Spleen (tissue), 11 donors: Measurements from ENCODE around the gene SF3B5. TPM values are rescaled to one million over a fixed set of nuclear protein-coding genes. Genes with fewer than 3 reads are reported as not detected.

Experiments
- DNase-seq: peaks from one replicate; pipeline ENCODE4 v3.0.0-alpha.2; 2020
- H3K27ac ChIP-seq, 8 donors: fragments of 200-600 bp; sonication (generic) in 7 of 8; 1 replicate in 4 of 8; 2 replicates in 4 of 8; pipeline versions ENCODE4 v1.5.0 to v1.8.0; 2016 to 2021; ENCODE audit warnings: inconsistent platforms in 4 of 8, mild to moderate bottlenecking in 4 of 8, moderate library complexity in 1 of 8
- H3K27me3 ChIP-seq, 7 donors: fragments of 200-600 bp; sonication (generic) in 6 of 7; replicated peaks in 1 of 7; 1 replicate in 4 of 7; 2 replicates in 3 of 7; pipeline versions ENCODE4 v1.5.0 to v1.8.0; 2016 to 2021; ENCODE audit warnings: inconsistent platforms in 3 of 7, mild to moderate bottlenecking in 1 of 7
- H3K36me3 ChIP-seq, 6 donors: fragments of 200-600 bp; sonication (generic) in 5 of 6; 1 replicate in 4 of 6; 2 replicates in 2 of 6; pipeline versions ENCODE4 v1.5.0 to v1.8.0; 2016 to 2021; ENCODE audit warnings: inconsistent platforms in 2 of 6
- H3K4me1 ChIP-seq, 6 donors: fragments of 200-600 bp; sonication (generic) in 5 of 6; 1 replicate in 3 of 6; 2 replicates in 3 of 6; pipeline versions ENCODE4 v1.5.0 to v1.8.0; 2016 to 2021; ENCODE audit warnings: inconsistent platforms in 3 of 6
- H3K4me3 ChIP-seq, 8 donors: fragments of 200-600 bp; sonication (generic) in 7 of 8; 1 replicate in 4 of 8; 2 replicates in 4 of 8; pipeline versions ENCODE4 v1.5.0 to v1.8.0; 2016 to 2021; ENCODE audit warnings: inconsistent platforms in 4 of 8, mild to moderate bottlenecking in 4 of 8, moderate library complexity in 2 of 8
- H3K9me3 ChIP-seq, 8 donors: fragments of 200-600 bp; sonication (generic) in 7 of 8; 1 replicate in 4 of 8; 2 replicates in 4 of 8; pipeline versions ENCODE4 v1.5.0 to v1.8.0; 2016 to 2021; ENCODE audit warnings: inconsistent platforms in 4 of 8
- POLR2A ChIP-seq, 3 donors: fragments of 450-650 bp; IDR thresholded peaks; one replicate each; pipeline ENCODE4 v1.5.1; 2017; ENCODE audit warnings: antibody characterized with exemption in 3 of 3, mild to moderate bottlenecking in 1 of 3
- POLR2AphosphoS5 ChIP-seq, 3 donors: sonication (generic); formaldehyde crosslinking; IDR thresholded peaks; one replicate each; pipeline ENCODE4 v1.5.1; 2017; ENCODE audit warnings: antibody characterized with exemption in 3 of 3
- WGBS, 5 donors: extraction: QIAGEN DNeasy Blood & Tissue Kit in 3 of 5; methylation state at CpG; one replicate each; pipeline versions ENCODE4 v1.1.5 to v1.1.7; 2013 to 2018; 5-methylcytosine and 5-hydroxymethylcytosine counted together
- intact Hi-C: fragments of 100-400 bp; cut with DNase I; formaldehyde crosslinking; loops from one replicate; pipeline ENCODE4 v1.15.0; 2023; ENCODE audit warnings: low total_unique reads
- polyA plus RNA-seq, 3 donors: library from polyadenylated mRNA; stranded (reverse); fragments of 200-250 nt; gene quantifications; one replicate each; pipeline ENCODE4 v1.2.1, GENCODE V29; 2013
- total RNA-seq, 7 donors: library from RNA; depleted of rRNA in 3 of 7; stranded (reverse); fragments of >200 nt in 3 of 7; fragmentation: NEBNext Ultra II Directional in 4 of 7; extraction: Animal tissue kit (Norgen Biotek cat#: 25700) in 4 of 7; gene quantifications; one replicate each; pipeline versions ENCODE4 v1.1.0 to v1.2.1, GENCODE V29; 2016 to 2021
- TF ChIP-seq, protein P1 (sequence below), 11 experiments: fragments of 200-600 bp in 7 of 11; fragments of 450-650 bp in 4 of 11; sonication (generic) in 4 of 11; IDR thresholded peaks in 8 of 11; conservative IDR thresholded peaks in 3 of 11; 1 replicate in 7 of 11; 2 replicates in 4 of 11; pipeline versions ENCODE4 v1.4.0 to v1.8.0; 2016 to 2021; ENCODE audit warnings: antibody characterized with exemption in 11 of 11, inconsistent platforms in 4 of 11, mild to moderate bottlenecking in 1 of 11
- donor health status: healthy with polysubstance abuse.
- donor health status: DM: no; HTN: no; CAD: no; lungs with moderate emphysema.
- donor health status: DM: no; HTN: no; CAD: no.
- donor health status: Bipolar disorder and iron deficiency.
- donor health status: healthy.
- donor health status: DM: no; HTN: no; CAD: no.
- donor health status: DM: yes; HTN: yes; CAD: no.

SF3B5 gene
- total and polyA plus RNA-seq, 10 donors: 80.1 to 236 (median 127) TPM

DNA sequence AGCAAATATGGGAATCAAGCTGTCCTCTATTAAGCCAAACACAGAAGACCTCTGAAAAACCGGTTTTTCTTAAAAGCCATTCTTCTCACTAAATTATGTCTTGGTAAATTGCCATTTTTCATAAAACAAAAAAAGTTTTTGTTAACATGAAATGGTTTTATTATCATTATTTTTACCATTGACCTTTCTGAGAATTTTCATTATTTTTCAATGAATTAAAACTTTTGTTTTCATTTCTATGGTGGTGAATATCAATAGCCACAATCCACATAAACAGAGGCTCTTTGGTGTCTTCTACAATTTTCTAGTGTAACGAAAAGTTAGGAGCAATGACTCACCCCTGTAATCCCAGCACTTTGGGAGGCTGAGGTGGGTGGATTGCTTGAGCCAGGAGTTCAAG lies 2.1 kb downstream of the SF3B5 start:
- Histone ChIP-seq H3K4me1 (peaks cover 13 to 44% (median 27%) of the 10 kb centered on the region in 6 donors), H3K27me3 (no peaks in the 10 kb centered on the region), H3K27ac (no peak overlapping the region), H3K4me3 (peak overlapping the region in 1 of 8 donors; percentile 92), H3K36me3 (peaks cover 0 to 4% (median 0%) of the 10 kb centered on the region in 6 donors), H3K9me3 (no peaks in the 10 kb centered on the region)
- no peak for TF ChIP-seq POLR2AphosphoS5 (IDR thresholded peaks at IDR 0.05)
- TF ChIP-seq POLR2A (IDR thresholded peaks at IDR 0.05): no peak
- TF ChIP-seq, protein P1, sequence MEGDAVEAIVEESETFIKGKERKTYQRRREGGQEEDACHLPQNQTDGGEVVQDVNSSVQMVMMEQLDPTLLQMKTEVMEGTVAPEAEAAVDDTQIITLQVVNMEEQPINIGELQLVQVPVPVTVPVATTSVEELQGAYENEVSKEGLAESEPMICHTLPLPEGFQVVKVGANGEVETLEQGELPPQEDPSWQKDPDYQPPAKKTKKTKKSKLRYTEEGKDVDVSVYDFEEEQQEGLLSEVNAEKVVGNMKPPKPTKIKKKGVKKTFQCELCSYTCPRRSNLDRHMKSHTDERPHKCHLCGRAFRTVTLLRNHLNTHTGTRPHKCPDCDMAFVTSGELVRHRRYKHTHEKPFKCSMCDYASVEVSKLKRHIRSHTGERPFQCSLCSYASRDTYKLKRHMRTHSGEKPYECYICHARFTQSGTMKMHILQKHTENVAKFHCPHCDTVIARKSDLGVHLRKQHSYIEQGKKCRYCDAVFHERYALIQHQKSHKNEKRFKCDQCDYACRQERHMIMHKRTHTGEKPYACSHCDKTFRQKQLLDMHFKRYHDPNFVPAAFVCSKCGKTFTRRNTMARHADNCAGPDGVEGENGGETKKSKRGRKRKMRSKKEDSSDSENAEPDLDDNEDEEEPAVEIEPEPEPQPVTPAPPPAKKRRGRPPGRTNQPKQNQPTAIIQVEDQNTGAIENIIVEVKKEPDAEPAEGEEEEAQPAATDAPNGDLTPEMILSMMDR (IDR thresholded peaks at IDR 0.05 in 8 of 11, conservative IDR thresholded peaks at IDR 0.05 in 3 of 11): no peak
- 88 to 95% (median 91%) methylated on average over 2 of the region's 2 CpGs for whole genome bisulfite sequencing, 5 donors
- DNase-seq: no peak
- intact Hi-C loops: no loop called here

DNA sequence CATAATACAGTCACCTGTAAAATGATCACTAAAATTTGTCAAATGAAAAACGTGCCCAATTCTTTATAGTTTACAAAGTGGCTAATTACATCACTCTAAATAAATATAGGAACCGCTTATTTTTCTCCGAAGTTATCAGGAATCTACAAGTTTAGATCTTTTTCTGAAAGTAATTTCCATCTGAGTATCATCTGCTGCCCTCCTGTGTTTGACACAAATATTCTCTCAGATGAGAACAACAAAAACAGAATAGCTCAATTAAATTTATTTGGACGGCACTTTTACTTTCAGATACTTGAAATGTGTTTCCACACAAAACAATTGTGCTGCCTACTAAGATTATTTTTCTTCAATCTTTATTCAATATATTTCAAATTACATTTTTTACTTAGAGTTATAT lies 5.0 kb downstream of the SF3B5 start:
- 80 to 93% (median 85%) methylated on average over 4 of the region's 4 CpGs for WGBS, 5 donors
- Histone ChIP-seq H3K9me3 (no peaks in the 10 kb centered on the region), H3K36me3 (peaks cover 0 to 10% (median 3%) of the 10 kb centered on the region in 6 donors), H3K4me1 (peaks cover 11 to 46% (median 26%) of the 10 kb centered on the region in 6 donors), H3K27ac (no peak overlapping the region), H3K4me3 (no peak overlapping the region), H3K27me3 (no peaks in the 10 kb centered on the region)
- intact Hi-C loops: no loop called here
- TF ChIP-seq POLR2AphosphoS5 (IDR thresholded peaks at IDR 0.05) (no peak), POLR2A (IDR thresholded peaks at IDR 0.05) (no peak)
- TF ChIP-seq, protein P1 (IDR thresholded peaks at IDR 0.05 in 8 of 11, conservative IDR thresholded peaks at IDR 0.05 in 3 of 11): no peak
- DNase-seq: no peak

DNA sequence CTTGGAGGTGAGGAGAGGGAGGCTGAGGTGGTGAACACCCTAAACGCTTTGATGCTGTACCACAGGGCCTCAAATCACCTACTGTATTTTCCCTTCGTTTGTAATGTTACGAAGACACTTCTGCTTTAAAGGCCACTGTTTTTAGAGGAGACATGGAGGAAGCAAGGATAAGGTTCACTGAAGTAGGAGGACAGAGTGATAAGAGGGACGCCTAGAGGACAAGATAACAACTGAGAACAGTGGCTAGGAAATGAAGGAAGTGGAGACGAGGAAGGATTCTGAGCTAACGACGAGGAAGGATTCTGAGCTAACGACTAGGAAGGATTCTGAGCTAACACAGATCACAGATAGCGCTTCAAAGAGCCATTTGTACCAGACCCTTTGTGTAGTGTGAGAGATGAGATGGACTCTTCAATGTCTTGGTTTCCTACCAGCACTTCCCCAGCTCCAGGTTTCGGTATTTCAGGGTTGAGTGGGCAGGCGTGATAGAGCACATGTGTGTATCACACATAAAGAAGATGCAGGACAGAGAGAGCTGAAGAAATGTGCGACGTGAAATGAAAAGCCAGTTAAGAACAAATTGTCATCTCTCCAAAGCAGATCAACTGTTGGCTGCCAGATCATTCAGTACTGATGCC lies 7.5 kb downstream of the SF3B5 start:
- Histone ChIP-seq H3K4me1 (peaks cover 0 to 23% (median 5%) of the 10 kb centered on the region in 6 donors), H3K4me3 (no peak overlapping the region), H3K27ac (no peak overlapping the region), H3K9me3 (no peaks in the 10 kb centered on the region), H3K27me3 (no peaks in the 10 kb centered on the region), H3K36me3 (peaks cover 0 to 16% (median 4%) of the 10 kb centered on the region in 6 donors)
- intact Hi-C loops: no loop called here
- TF ChIP-seq, protein P1 (IDR thresholded peaks at IDR 0.05 in 8 of 11, conservative IDR thresholded peaks at IDR 0.05 in 3 of 11): peak in 1 of 11 experiments; percentile 18
- no peak for TF ChIP-seq POLR2AphosphoS5 (IDR thresholded peaks at IDR 0.05)
- DNase-seq: no peak
- WGBS, 5 donors: 69 to 81% (median 80%) methylated on average over 13 of the region's 13 CpGs

DNA sequence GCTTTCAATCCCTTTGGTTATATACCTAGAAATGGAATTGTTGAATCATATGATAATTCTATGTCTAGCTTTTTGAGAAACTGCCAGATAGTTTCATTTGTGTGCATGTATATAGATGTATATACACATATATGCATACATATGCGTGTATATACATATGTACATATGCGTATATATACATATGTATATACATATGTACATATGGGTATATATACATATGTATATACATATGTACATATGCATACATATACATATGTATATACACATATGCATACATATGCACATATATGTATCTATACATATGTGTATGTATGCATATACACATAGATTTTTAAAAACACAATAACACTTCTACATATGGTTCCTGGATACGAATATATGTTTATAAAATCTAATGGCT lies 8.4 kb downstream of the SF3B5 start:
- 90 to 98% (median 96%) methylated on average over 3 of the region's 3 CpGs for WGBS, 5 donors
- no peak for DNase-seq
- Histone ChIP-seq H3K9me3 (no peaks in the 10 kb centered on the region), H3K36me3 (peaks cover 0 to 16% (median 4%) of the 10 kb centered on the region in 6 donors), H3K4me1 (peaks cover 0 to 15% (median 5%) of the 10 kb centered on the region in 6 donors), H3K4me3 (no peak overlapping the region), H3K27ac (no peak overlapping the region), H3K27me3 (no peaks in the 10 kb centered on the region)
- TF ChIP-seq POLR2A (IDR thresholded peaks at IDR 0.05): no peak
- TF ChIP-seq POLR2AphosphoS5 (IDR thresholded peaks at IDR 0.05): no peak
- TF ChIP-seq, protein P1 (IDR thresholded peaks at IDR 0.05 in 8 of 11, conservative IDR thresholded peaks at IDR 0.05 in 3 of 11): no peak
- intact Hi-C loops: no loop called here
